Duodenal mucosa (tissue), 2 donors: ENCODE results near the gene VRK3.
"Not testable (repeated sequence)": the region's sequence is repeated elsewhere in the genome, so short reads cannot be mapped to it uniquely, and the experiment has no call there.

Experiments used
- H3K27ac ChIP-seq: one replicate; pipeline ENCODE4 v1.7.0; 2013; ENCODE audit warnings: low read depth, low read length
- H3K27me3 ChIP-seq, 2 donors: one replicate each; pipeline ENCODE4 v1.7.0; 2013; ENCODE audit warnings: low read length in 2 of 2, control low read depth in 1 of 2; ENCODE audit not compliant: insufficient read depth in 2 of 2, control insufficient read depth in 1 of 2
- H3K36me3 ChIP-seq, 2 donors: one replicate each; pipeline ENCODE4 v1.7.0; 2013; ENCODE audit warnings: low read length in 2 of 2, control low read depth in 1 of 2; ENCODE audit not compliant: insufficient read depth in 2 of 2, control insufficient read depth in 1 of 2
- H3K4me1 ChIP-seq, 2 donors: one replicate each; pipeline ENCODE4 v1.7.0; 2013; ENCODE audit warnings: low read length in 2 of 2, control low read depth in 1 of 2; ENCODE audit not compliant: insufficient read depth in 2 of 2, control insufficient read depth in 1 of 2
- H3K4me3 ChIP-seq, 2 donors: one replicate each; pipeline ENCODE4 v1.7.0; 2013; ENCODE audit warnings: low read length in 2 of 2, low read depth in 1 of 2
- H3K9ac ChIP-seq, 2 donors: one replicate each; pipeline ENCODE4 v1.7.0; 2013; ENCODE audit warnings: low read length in 2 of 2, low read depth in 1 of 2
- H3K9me3 ChIP-seq, 2 donors: one replicate each; pipeline ENCODE4 v1.7.0; 2013; ENCODE audit warnings: low read length in 2 of 2, control low read depth in 1 of 2; ENCODE audit not compliant: control insufficient read depth in 1 of 2

Gene VRK3

GRCh38 chr19:49952479-49952836, 72.7 kb downstream of the VRK3 start:
- Histone ChIP-seq H3K27me3 (peaks cover 0 to 3% of the 10 kb centered on the region in 2 donors), H3K4me3 (no peak overlapping the region), H3K9me3 (no peaks in the 10 kb centered on the region), H3K4me1 (peaks cover 5 to 10% of the 10 kb centered on the region in 2 donors), H3K36me3 (no peaks in the 10 kb centered on the region), H3K27ac (no peak overlapping the region), H3K9ac (no peak overlapping the region)

- no peaks in the 10 kb centered on the region for H3K36me3 ChIP-seq
- no peak overlapping the region for H3K9ac ChIP-seq
- no peak overlapping the region for H3K27ac ChIP-seq
- no peaks in the 10 kb centered on the region for H3K9me3 ChIP-seq
- peaks cover 0 to 3% of the 10 kb centered on the region in 2 donors for H3K27me3 ChIP-seq
- peaks cover 5 to 10% of the 10 kb centered on the region in 2 donors for H3K4me1 ChIP-seq
- no peak overlapping the region for H3K4me3 ChIP-seq
Observed at GRCh38 chr19:49951806-49952478, 73.2 kb downstream of the VRK3 start.

GRCh38 chr19:49950956-49951526, 74.1 kb downstream of the VRK3 start:
- H3K9ac ChIP-seq, result no peak overlapping the region
- H3K27me3 ChIP-seq, result peaks cover 0 to 3% of the 10 kb centered on the region in 2 donors
- no peaks in the 10 kb centered on the region for H3K36me3 ChIP-seq
- H3K4me1 ChIP-seq, result peaks cover 5 to 10% of the 10 kb centered on the region in 2 donors
- no peak overlapping the region for H3K4me3 ChIP-seq
- no peak overlapping the region for H3K27ac ChIP-seq
- no peaks in the 10 kb centered on the region for H3K9me3 ChIP-seq

- Histone ChIP-seq H3K27me3 (peaks cover 0 to 3% of the 10 kb centered on the region in 2 donors), H3K9me3 (no peaks in the 10 kb centered on the region), H3K36me3 (no peaks in the 10 kb centered on the region), H3K27ac (no peak overlapping the region), H3K9ac (no peak overlapping the region), H3K4me3 (no peak overlapping the region), H3K4me1 (peaks cover 5 to 10% of the 10 kb centered on the region in 2 donors)
Observed at GRCh38 chr19:49950590-49950948, 74.6 kb downstream of the VRK3 start.

- H3K4me1 ChIP-seq, result peaks cover 5 to 10% of the 10 kb centered on the region in 2 donors
Observed at GRCh38 chr19:49949742-49950589, 75.2 kb downstream of the VRK3 start.

GRCh38 chr19:49946415-49946814, 78.8 kb downstream of the VRK3 start:
- H3K4me3 ChIP-seq, result no peak overlapping the region
- H3K27ac ChIP-seq, result no peak overlapping the region
- H3K9ac ChIP-seq, result no peak overlapping the region
- no peaks in the 10 kb centered on the region for H3K9me3 ChIP-seq
- H3K4me1 ChIP-seq, result no peaks in the 10 kb centered on the region
- no peaks in the 10 kb centered on the region for H3K27me3 ChIP-seq
- no peaks in the 10 kb centered on the region for H3K36me3 ChIP-seq

More at GRCh38 chr19:49949742-49950589, 75.2 kb downstream of the VRK3 start:
- Histone ChIP-seq H3K9ac (no peak overlapping the region), H3K9me3 (no peaks in the 10 kb centered on the region), H3K27ac (no peak overlapping the region), H3K4me3 (no peak overlapping the region), H3K36me3 (no peaks in the 10 kb centered on the region), H3K27me3 (peaks cover 0 to 3% of the 10 kb centered on the region in 2 donors)

- H3K4me1 ChIP-seq, H3K27me3 ChIP-seq, H3K36me3 ChIP-seq, H3K9me3 ChIP-seq, H3K9ac ChIP-seq, H3K27ac ChIP-seq, H3K4me3 ChIP-seq: not testable (repeated sequence)
Observed at GRCh38 chr19:49944567-49944966, 80.6 kb downstream of the VRK3 start.

GRCh38 chr19:49940482-49940791, 84.7 kb downstream of the VRK3 start:
- H3K27me3 ChIP-seq, result no peaks in the 10 kb centered on the region
- no peak overlapping the region for H3K4me3 ChIP-seq
- H3K9ac ChIP-seq, result no peak overlapping the region
- no peak overlapping the region for H3K27ac ChIP-seq
- H3K9me3 ChIP-seq, result no peaks in the 10 kb centered on the region
- H3K36me3 ChIP-seq, result no peaks in the 10 kb centered on the region
- peaks cover 3 to 6% of the 10 kb centered on the region in 2 donors for H3K4me1 ChIP-seq

GRCh38 chr19:49939721-49940481, 85.3 kb downstream of the VRK3 start:
- no peak overlapping the region for H3K27ac ChIP-seq
- H3K4me3 ChIP-seq, result no peak overlapping the region
- H3K27me3 ChIP-seq, result no peaks in the 10 kb centered on the region
- no peaks in the 10 kb centered on the region for H3K9me3 ChIP-seq
- H3K36me3 ChIP-seq, result no peaks in the 10 kb centered on the region
- no peak overlapping the region for H3K9ac ChIP-seq
- H3K4me1 ChIP-seq, result peaks cover 3 to 6% of the 10 kb centered on the region in 2 donors

GRCh38 chr19:49938662-49939061, 86.5 kb downstream of the VRK3 start:
- Histone ChIP-seq H3K4me1 (peaks cover 3 to 6% of the 10 kb centered on the region in 2 donors), H3K27ac (no peak overlapping the region), H3K9ac (no peak overlapping the region), H3K36me3 (no peaks in the 10 kb centered on the region), H3K27me3 (no peaks in the 10 kb centered on the region), H3K9me3 (no peaks in the 10 kb centered on the region), H3K4me3 (no peak overlapping the region)
